Measurements from ENCODE around the gene CCL21.

CCL21 gene

GRCh38 chr9:34689512-34689911 lies 20.4 kb downstream of the CCL21 start:
- Histone ChIP-seq H3K9me3 (ENCODE audit: control insufficient read depth, insufficient read depth, low read depth, low read length) (no peaks in the 10 kb centered on the region), H3K36me3 (ENCODE audit: control insufficient read depth in 2 of 2, insufficient read depth in 1 of 2, low read length in 2 of 2) (no peaks in the 10 kb centered on the region), H3K4me3 (ENCODE audit: low read depth, low read length) (no peak overlapping the region), H3K27ac (ENCODE audit: extremely low read depth, low read depth, low read length) (no peak overlapping the region), H3K4me1 (ENCODE audit: control insufficient read depth, insufficient read depth, low read length) (no peaks in the 10 kb centered on the region)
- ChIA-PET CTCF (interaction anchor here (8.3 kb wide), 1 partner anchor 12 kb away, joined by 99 read pairs; no protein-coding TSS in a partner anchor), POLR2A (interaction anchor here (0.6 kb wide), 1 partner anchor 430 kb away, joined by 4 read pairs; no protein-coding TSS in a partner anchor)
- TF ChIP-seq, protein P1, sequence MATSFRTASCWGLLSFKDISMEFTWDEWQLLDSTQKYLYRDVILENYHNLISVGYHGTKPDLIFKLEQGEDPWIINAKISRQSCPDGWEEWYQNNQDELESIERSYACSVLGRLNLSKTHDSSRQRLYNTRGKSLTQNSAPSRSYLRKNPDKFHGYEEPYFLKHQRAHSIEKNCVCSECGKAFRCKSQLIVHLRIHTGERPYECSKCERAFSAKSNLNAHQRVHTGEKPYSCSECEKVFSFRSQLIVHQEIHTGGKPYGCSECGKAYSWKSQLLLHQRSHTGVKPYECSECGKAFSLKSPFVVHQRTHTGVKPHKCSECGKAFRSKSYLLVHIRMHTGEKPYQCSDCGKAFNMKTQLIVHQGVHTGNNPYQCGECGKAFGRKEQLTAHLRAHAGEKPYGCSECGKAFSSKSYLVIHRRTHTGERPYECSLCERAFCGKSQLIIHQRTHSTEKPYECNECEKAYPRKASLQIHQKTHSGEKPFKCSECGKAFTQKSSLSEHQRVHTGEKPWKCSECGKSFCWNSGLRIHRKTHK (tag by site-specific recombination; IDR thresholded peaks at IDR 0.05): no peak
- TF ChIP-seq, protein P2, sequence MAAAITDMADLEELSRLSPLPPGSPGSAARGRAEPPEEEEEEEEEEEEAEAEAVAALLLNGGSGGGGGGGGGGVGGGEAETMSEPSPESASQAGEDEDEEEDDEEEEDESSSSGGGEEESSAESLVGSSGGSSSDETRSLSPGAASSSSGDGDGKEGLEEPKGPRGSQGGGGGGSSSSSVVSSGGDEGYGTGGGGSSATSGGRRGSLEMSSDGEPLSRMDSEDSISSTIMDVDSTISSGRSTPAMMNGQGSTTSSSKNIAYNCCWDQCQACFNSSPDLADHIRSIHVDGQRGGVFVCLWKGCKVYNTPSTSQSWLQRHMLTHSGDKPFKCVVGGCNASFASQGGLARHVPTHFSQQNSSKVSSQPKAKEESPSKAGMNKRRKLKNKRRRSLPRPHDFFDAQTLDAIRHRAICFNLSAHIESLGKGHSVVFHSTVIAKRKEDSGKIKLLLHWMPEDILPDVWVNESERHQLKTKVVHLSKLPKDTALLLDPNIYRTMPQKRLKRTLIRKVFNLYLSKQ (tag by site-specific recombination; IDR thresholded peaks at IDR 0.05; ENCODE audit: borderline replicate concordance): no peak
- TF ChIP-seq ZNF610 (tag by site-specific recombination; IDR thresholded peaks at IDR 0.05; ENCODE audit: borderline replicate concordance) (no peak), ZNF37A (tag by site-specific recombination; IDR thresholded peaks at IDR 0.05) (no peak), ZNF221 (tag by site-specific recombination; IDR thresholded peaks at IDR 0.05; ENCODE audit: borderline replicate concordance) (no peak)
- TF ChIP-seq, protein P3, sequence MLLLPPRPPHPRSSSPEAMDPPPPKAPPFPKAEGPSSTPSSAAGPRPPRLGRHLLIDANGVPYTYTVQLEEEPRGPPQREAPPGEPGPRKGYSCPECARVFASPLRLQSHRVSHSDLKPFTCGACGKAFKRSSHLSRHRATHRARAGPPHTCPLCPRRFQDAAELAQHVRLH (tag by site-specific recombination; IDR thresholded peaks at IDR 0.05): no peak

DNA sequence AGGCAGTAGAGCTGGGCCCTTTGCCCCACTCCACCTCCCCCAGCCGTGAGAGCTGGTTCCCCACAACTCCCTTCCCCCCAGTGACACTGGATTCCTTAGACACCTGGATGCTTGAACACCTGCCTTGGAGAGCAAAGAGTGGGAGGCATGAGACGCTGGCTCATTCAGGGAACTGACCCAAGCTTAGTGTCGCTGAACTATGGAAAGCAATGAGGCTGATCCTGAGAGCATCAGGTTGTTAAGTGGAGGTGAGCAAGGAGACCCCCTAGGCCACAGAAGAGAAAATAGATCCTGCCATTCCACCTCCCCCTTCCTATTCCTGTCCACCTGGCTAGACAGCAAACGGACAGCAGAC lies 20.8 kb downstream of the CCL21 start:
- H3K4me3 ChIP-seq (ENCODE audit: low read depth, low read length): no peak overlapping the region
- H3K4me1 ChIP-seq (ENCODE audit: control insufficient read depth, insufficient read depth, low read length): no peaks in the 10 kb centered on the region
- no peaks in the 10 kb centered on the region for H3K9me3 ChIP-seq (ENCODE audit: control insufficient read depth, insufficient read depth, low read depth, low read length)
- no peaks in the 10 kb centered on the region for H3K36me3 ChIP-seq (ENCODE audit: control insufficient read depth in 2 of 2, insufficient read depth in 1 of 2, low read length in 2 of 2)
- TF ChIP-seq PRDM6 (tag by site-specific recombination; IDR thresholded peaks at IDR 0.05): no peak
- no peak for TF ChIP-seq ZNF670 (tag by site-specific recombination; IDR thresholded peaks at IDR 0.05; ENCODE audit: low read depth)
- TF ChIP-seq ZNF768 (tag by site-specific recombination; IDR thresholded peaks at IDR 0.05): no peak
- TF ChIP-seq, protein P1 (tag by site-specific recombination; IDR thresholded peaks at IDR 0.05): no peak
- TF ChIP-seq ZNF157 (tag by site-specific recombination; IDR thresholded peaks at IDR 0.05): no peak
- no peak for TF ChIP-seq IKZF3 (tag by site-specific recombination; IDR thresholded peaks at IDR 0.05)
- TF ChIP-seq ZFP41 (tag by site-specific recombination; IDR thresholded peaks at IDR 0.05; ENCODE audit: borderline replicate concordance): no peak
- TF ChIP-seq, protein P4, sequence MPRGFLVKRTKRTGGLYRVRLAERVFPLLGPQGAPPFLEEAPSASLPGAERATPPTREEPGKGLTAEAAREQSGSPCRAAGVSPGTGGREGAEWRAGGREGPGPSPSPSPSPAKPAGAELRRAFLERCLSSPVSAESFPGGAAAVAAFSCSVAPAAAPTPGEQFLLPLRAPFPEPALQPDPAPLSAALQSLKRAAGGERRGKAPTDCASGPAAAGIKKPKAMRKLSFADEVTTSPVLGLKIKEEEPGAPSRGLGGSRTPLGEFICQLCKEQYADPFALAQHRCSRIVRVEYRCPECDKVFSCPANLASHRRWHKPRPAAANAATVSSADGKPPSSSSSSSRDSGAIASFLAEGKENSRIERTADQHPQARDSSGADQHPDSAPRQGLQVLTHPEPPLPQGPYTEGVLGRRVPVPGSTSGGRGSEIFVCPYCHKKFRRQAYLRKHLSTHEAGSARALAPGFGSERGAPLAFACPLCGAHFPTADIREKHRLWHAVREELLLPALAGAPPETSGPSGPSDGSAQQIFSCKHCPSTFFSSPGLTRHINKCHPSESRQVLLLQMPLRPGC (tag by site-specific recombination; IDR thresholded peaks at IDR 0.05): no peak
- no peak for TF ChIP-seq YY1 (tag by site-specific recombination; IDR thresholded peaks at IDR 0.05)
- TF ChIP-seq ZNF521 (tag by site-specific recombination; IDR thresholded peaks at IDR 0.05): no peak
- TF ChIP-seq ZNF211 (tag by site-specific recombination; IDR thresholded peaks at IDR 0.05; ENCODE audit: low read depth): no peak
- POLR2A ChIA-PET: no interaction called here
- CTCF ChIA-PET: interaction anchor here (8.3 kb wide), 1 partner anchor 13 kb away, joined by 99 read pairs; no protein-coding TSS in a partner anchor
- H3K27ac ChIP-seq (ENCODE audit: extremely low read depth, low read depth, low read length): no peak overlapping the region
